ENCODE results near the gene ACER2.

DNA sequence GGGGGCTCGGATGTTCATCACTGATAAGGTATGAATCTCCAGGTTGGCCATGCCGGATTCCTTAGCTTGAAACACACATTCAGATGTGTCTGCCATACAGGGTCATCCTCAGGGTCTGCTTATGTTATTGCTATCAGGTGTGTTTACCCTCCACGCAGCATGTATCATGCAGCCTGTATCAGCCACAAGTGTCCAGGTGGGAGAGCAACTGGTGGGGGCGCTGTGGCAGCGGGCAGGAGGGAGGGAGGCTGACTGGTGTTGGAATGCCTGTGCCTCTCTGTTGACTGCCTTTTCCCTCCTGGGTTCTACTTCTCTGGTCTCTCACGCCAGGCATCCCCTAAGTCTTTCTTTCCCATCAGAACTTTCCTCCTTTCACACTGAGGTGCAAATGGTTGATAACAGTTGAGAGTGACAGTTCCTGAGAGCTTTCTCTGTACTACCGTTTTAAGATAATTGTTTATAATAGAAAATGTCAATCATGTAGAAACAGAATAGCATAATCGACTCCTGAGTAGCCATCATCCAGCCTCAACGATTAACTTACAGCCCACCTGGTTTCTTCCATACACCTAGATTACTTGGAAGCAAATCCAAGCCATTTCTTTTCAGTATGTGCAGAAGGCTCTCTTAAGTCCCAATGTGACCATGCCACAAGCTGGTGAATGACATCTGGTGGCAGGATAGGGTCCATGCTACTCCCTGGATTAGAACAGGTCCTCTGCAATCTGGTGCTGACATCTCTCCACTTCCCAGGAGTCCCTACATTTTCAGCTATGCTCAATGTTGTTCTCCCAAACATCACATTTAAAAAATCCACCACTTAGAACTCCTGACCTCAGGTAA is 86.6 kb downstream of the ACER2 start:
- TF ChIP-seq EP300 (IDR thresholded peaks at IDR 0.05) (no peak), CTCF (IDR thresholded peaks at IDR 0.05) (no peak), POLR2AphosphoS5 (IDR thresholded peaks at IDR 0.05) (no peak)

Measured in esophagus muscularis mucosa (tissue), 4 donors.